SIG-M5 treated with dmso at 0.1 percent for 504 hours (cell line): Measurements from ENCODE around the gene PPARG.
"Not testable (repeated sequence)": the region's sequence is repeated elsewhere in the genome, so short reads cannot be mapped to it uniquely, and the experiment has no call there.

Source experiments
- DNase-seq: peaks from one replicate; lab custom pipeline; 2025; ENCODE audit not compliant: unreplicated experiment; lab: John Stamatoyannopoulos, UW

Gene PPARG

GRCh38 chr3:12439161-12439940, 150.5 kb downstream of the PPARG start:
- DNase-seq = no peak

- no peak for DNase-seq
These were observed 152.3 kb downstream of the PPARG start for GRCh38 chr3:12440927-12441714.

GRCh38 chr3:12442654-12443501, 154.0 kb downstream of the PPARG start:
- DNase-seq = no peak

GRCh38 chr3:12443781-12444522, 155.1 kb downstream of the PPARG start:
- DNase-seq = no peak

GRCh38 chr3:12444582-12445471, 156.0 kb downstream of the PPARG start:
- DNase-seq = peak; percentile 61

- DNase-seq = no peak
These were observed 156.8 kb downstream of the PPARG start for GRCh38 chr3:12445523-12446240.

GRCh38 chr3:12446298-12446697, 157.4 kb downstream of the PPARG start:
- DNase-seq = no peak

- DNase-seq = no peak
These were observed 158.2 kb downstream of the PPARG start for GRCh38 chr3:12447075-12447474.

GRCh38 chr3:12448404-12449202, 159.7 kb downstream of the PPARG start:
- DNase-seq = not testable (repeated sequence)

- DNase-seq = no peak
These were observed 161.2 kb downstream of the PPARG start for GRCh38 chr3:12449889-12450682.

GRCh38 chr3:12451481-12451880, 162.6 kb downstream of the PPARG start:
- no peak for DNase-seq

GRCh38 chr3:12451960-12452359, 163.1 kb downstream of the PPARG start:
- DNase-seq = no peak

GRCh38 chr3:12452361-12453330, 163.8 kb downstream of the PPARG start:
- DNase-seq = no peak

- DNase-seq = peak; percentile 46
These were observed 165.4 kb downstream of the PPARG start for GRCh38 chr3:12454076-12454815.

- DNase-seq = no peak
These were observed 165.9 kb downstream of the PPARG start for GRCh38 chr3:12454816-12455121.

- DNase-seq = no peak
These were observed 166.9 kb downstream of the PPARG start for GRCh38 chr3:12455740-12456139.
